SJSA1 (cell line): ENCODE data around the gene TMEM209. TPM values are rescaled to one million over a fixed set of nuclear protein-coding genes. Genes with fewer than 3 reads are reported as not detected.

Experiments
- DNase-seq, 2 experiments: peaks; one replicate each; pipeline ENCODE4 v3.0.0-alpha.2; 2015 to 2020; ENCODE audit warnings: low spot score in 2 of 2, low read depth in 1 of 2
- H3K27ac ChIP-seq: fragments of 250-450 bp; sonication (Bioruptor Pico); 2 replicates; pipeline ENCODE4 v1.5.1; 2020; ENCODE audit warnings: mild to moderate bottlenecking, moderate library complexity
- H3K27me3 ChIP-seq: fragments of 250-450 bp; sonication (Bioruptor Pico); replicated peaks from 2 replicates; pipeline ENCODE4 v1.5.1; 2020; ENCODE audit warnings: mild to moderate bottlenecking, moderate library complexity
- H3K36me3 ChIP-seq: fragments of 250-450 bp; sonication (Bioruptor Pico); 2 replicates; pipeline ENCODE4 v1.5.1; 2020; ENCODE audit warnings: mild to moderate bottlenecking
- H3K4me1 ChIP-seq: fragments of 250-450 bp; sonication (Bioruptor Pico); replicated peaks from 2 replicates; pipeline ENCODE4 v1.6.1; 2021; ENCODE audit warnings: mild to moderate bottlenecking
- H3K4me3 ChIP-seq: fragments of 250-450 bp; sonication (Bioruptor Pico); 2 replicates; pipeline ENCODE4 v1.5.1; 2020; ENCODE audit warnings: mild to moderate bottlenecking
- H3K9me3 ChIP-seq: fragments of 250-450 bp; sonication (Bioruptor Pico); replicated peaks from 2 replicates; pipeline ENCODE4 v1.5.1; 2020; ENCODE audit warnings: mild to moderate bottlenecking
- total RNA-seq: library from RNA; depleted of rRNA; stranded (reverse); fragments of >200 nt; shearing (Covaris generic); gene quantifications from 2 replicates; pipeline ENCODE4 v1.2.3, GENCODE V29; 2014

TMEM209 gene
- total RNA-seq, 1 experiment from 2014 or later = 24.6 TPM

GRCh38 chr7:130140551-130141160, 64.5 kb downstream of the TMEM209 start:
- DNase-seq = no peak
- Histone ChIP-seq H3K9me3 (no peaks in the 10 kb centered on the region), H3K36me3 (0 out of 2 replicates have a peak, but pooled peaks cover 3% of the 10 kb centered on the region), H3K4me3 (no peak overlapping the region), H3K27ac (no peak overlapping the region), H3K4me1 (no peaks in the 10 kb centered on the region), H3K27me3 (no peaks in the 10 kb centered on the region)

GRCh38 chr7:130139193-130139960, 65.8 kb downstream of the TMEM209 start:
- Histone ChIP-seq H3K4me3 (no peak overlapping the region), H3K4me1 (no peaks in the 10 kb centered on the region), H3K36me3 (0 out of 2 replicates have a peak, but pooled peaks cover 4% of the 10 kb centered on the region), H3K27me3 (no peaks in the 10 kb centered on the region), H3K27ac (no peak overlapping the region), H3K9me3 (no peaks in the 10 kb centered on the region)
- no peak for DNase-seq

- H3K27me3 ChIP-seq = no peaks in the 10 kb centered on the region
- DNase-seq = no peak
- H3K9me3 ChIP-seq = no peaks in the 10 kb centered on the region
- H3K4me1 ChIP-seq = no peaks in the 10 kb centered on the region
- H3K4me3 ChIP-seq = no peak overlapping the region
- peaks cover 16% of the 10 kb centered on the region for H3K36me3 ChIP-seq
- no peak overlapping the region for H3K27ac ChIP-seq
Measured at GRCh38 chr7:130137207-130137606, 68.0 kb downstream of the TMEM209 start.

- Histone ChIP-seq H3K4me1 (no peaks in the 10 kb centered on the region), H3K36me3 (peaks cover 16% of the 10 kb centered on the region), H3K27me3 (no peaks in the 10 kb centered on the region), H3K9me3 (no peaks in the 10 kb centered on the region), H3K27ac (no peak overlapping the region), H3K4me3 (no peak overlapping the region)
- no peak for DNase-seq
Measured at GRCh38 chr7:130136579-130137167, 68.5 kb downstream of the TMEM209 start.

- Histone ChIP-seq H3K9me3 (no peaks in the 10 kb centered on the region), H3K27me3 (no peaks in the 10 kb centered on the region), H3K27ac (no peak overlapping the region), H3K36me3 (peaks cover 23% of the 10 kb centered on the region), H3K4me3 (no peak overlapping the region), H3K4me1 (no peaks in the 10 kb centered on the region)
- DNase-seq = no peak
Measured at GRCh38 chr7:130135208-130136205, 69.7 kb downstream of the TMEM209 start.

- Histone ChIP-seq H3K4me3 (no peak overlapping the region), H3K4me1 (no peaks in the 10 kb centered on the region), H3K9me3 (no peaks in the 10 kb centered on the region), H3K27me3 (no peaks in the 10 kb centered on the region), H3K36me3 (peaks cover 25% of the 10 kb centered on the region), H3K27ac (no peak overlapping the region)
- DNase-seq = no peak
Measured at GRCh38 chr7:130134726-130135125, 70.5 kb downstream of the TMEM209 start.

- H3K27ac ChIP-seq = no peak overlapping the region
- peaks cover 30% of the 10 kb centered on the region for H3K36me3 ChIP-seq
- no peak for DNase-seq
- no peaks in the 10 kb centered on the region for H3K9me3 ChIP-seq
- H3K4me3 ChIP-seq = no peak overlapping the region
- no peaks in the 10 kb centered on the region for H3K4me1 ChIP-seq
- H3K27me3 ChIP-seq = no peaks in the 10 kb centered on the region
Measured at GRCh38 chr7:130134106-130134636, 71.0 kb downstream of the TMEM209 start.

- DNase-seq = no peak
- Histone ChIP-seq H3K36me3 (peaks cover 33% of the 10 kb centered on the region), H3K4me1 (no peaks in the 10 kb centered on the region), H3K9me3 (no peaks in the 10 kb centered on the region), H3K4me3 (no peak overlapping the region), H3K27ac (no peak overlapping the region), H3K27me3 (no peaks in the 10 kb centered on the region)
Measured at GRCh38 chr7:130133029-130133782, 72.0 kb downstream of the TMEM209 start.

- Histone ChIP-seq H3K9me3 (no peaks in the 10 kb centered on the region), H3K27me3 (no peaks in the 10 kb centered on the region), H3K4me1 (no peaks in the 10 kb centered on the region), H3K27ac (no peak overlapping the region), H3K36me3 (peaks cover 30% of the 10 kb centered on the region), H3K4me3 (no peak overlapping the region)
- DNase-seq = no peak
Measured at GRCh38 chr7:130131964-130132875, 73.0 kb downstream of the TMEM209 start.

- no peak overlapping the region for H3K27ac ChIP-seq
- peaks cover 30% of the 10 kb centered on the region for H3K36me3 ChIP-seq
- H3K27me3 ChIP-seq = no peaks in the 10 kb centered on the region
- no peak overlapping the region for H3K4me3 ChIP-seq
- H3K9me3 ChIP-seq = no peaks in the 10 kb centered on the region
- H3K4me1 ChIP-seq = no peaks in the 10 kb centered on the region
- no peak for DNase-seq
Measured at GRCh38 chr7:130131191-130131834, 73.9 kb downstream of the TMEM209 start.

- Histone ChIP-seq H3K36me3 (peaks cover 43% of the 10 kb centered on the region), H3K27ac (no peak overlapping the region), H3K27me3 (no peaks in the 10 kb centered on the region)
Measured at GRCh38 chr7:130129011-130129411, 76.2 kb downstream of the TMEM209 start.

More at GRCh38 chr7:130129011-130129411, 76.2 kb downstream of the TMEM209 start:
- Histone ChIP-seq H3K4me1 (no peaks in the 10 kb centered on the region), H3K9me3 (no peaks in the 10 kb centered on the region), H3K4me3 (no peak overlapping the region)
- DNase-seq = no peak
